Measurements from ENCODE around the gene KRT10. TPM values are rescaled to one million over a fixed set of nuclear protein-coding genes. Genes with fewer than 3 reads are reported as not detected.

Gene KRT10
- polyA plus RNA-seq, 1 of the 3 experiments (the other 2 are of a cell fraction), result 31.6 TPM

GRCh38 chr17:40782450-40782849, 40.0 kb downstream of the KRT10 start, which contains the start of gene KRT27:
Gene KRT27, minus strand, starts transcription at chr17:40782550. Its CDS starts 57 bp downstream, at chr17:40782493.
- H3K4me1 ChIP-seq (ENCODE audit: control insufficient read depth in 1 of 2, insufficient read depth in 2 of 2, low read depth in 1 of 2, low read length in 1 of 2), result no peaks in the 10 kb centered on the region
- no peak within 1 kb of the TSS for H3K4me2 ChIP-seq
- H3K27me3 ChIP-seq (ENCODE audit: insufficient read depth), result peaks cover 70% of the 10 kb centered on the region
- no peaks in the 10 kb centered on the region for H3K79me2 ChIP-seq (ENCODE audit: insufficient read depth)
- POLR2A ChIA-PET, result no interaction called here
- DNase-seq, result no peak
- CTCF ChIA-PET, result no interaction called here
- H3K9me3 ChIP-seq, result no peaks in the 10 kb centered on the region; the same call in 1 of the 2 replicates
- no peaks in the 10 kb centered on the region for H3F3A ChIP-seq (replicated peaks; ENCODE audit: insufficient read depth)
- 31% methylated on average over 4 of the region's 4 CpGs for WGBS (ENCODE audit: low lambda C conversion rate)
- no peak within 1 kb of the TSS for H2AFZ ChIP-seq (ENCODE audit: low read depth)
- H3K27ac ChIP-seq (ENCODE audit: low read depth in 2 of 2, low read length in 1 of 2), result no peak within 1 kb of the TSS
- no peak within 1 kb of the TSS for H3K4me3 ChIP-seq (ENCODE audit: low read depth in 2 of 2, low read length in 1 of 2)
- no peaks in the 10 kb centered on the region for H4K20me1 ChIP-seq (ENCODE audit: insufficient read depth)
- H3K36me3 ChIP-seq (replicated peaks in 1 of 2; ENCODE audit: control insufficient read depth in 1 of 2, insufficient read depth in 2 of 2, low read length in 1 of 2), result no peaks in the 10 kb centered on the region
- TF ChIP-seq CHD2 (IDR thresholded peaks at IDR 0.05; ENCODE audit: low read length, partially characterized antibody), result no peak
- TF ChIP-seq NRF1 (IDR thresholded peaks at IDR 0.05; ENCODE audit: low read depth, low read length), result no peak
- no peak for TF ChIP-seq NFIC (IDR thresholded peaks at IDR 0.05; ENCODE audit: borderline replicate concordance)
- no peak for TF ChIP-seq TCF12 (IDR thresholded peaks at IDR 0.05)
- no peak for TF ChIP-seq TEAD4 (IDR thresholded peaks at IDR 0.05; ENCODE audit: borderline replicate concordance, insufficient read depth)
- TF ChIP-seq RFX5 (IDR thresholded peaks at IDR 0.05; ENCODE audit: low read length), result no peak
- no peak for TF ChIP-seq FOXJ3 (CRISPR knock-in tag; IDR thresholded peaks at IDR 0.05)
- no peak for TF ChIP-seq USF1 (IDR thresholded peaks at IDR 0.05; ENCODE audit: borderline replicate concordance, low read depth)
- no peak for TF ChIP-seq ZBTB33 (IDR thresholded peaks at IDR 0.05; ENCODE audit: borderline replicate concordance, low read depth)
- H3K9me2 ChIP-seq, result no peaks in the 10 kb centered on the region
- no peak within 1 kb of the TSS for H3K9ac ChIP-seq

GRCh38 chr17:40779181-40779909, 43.1 kb downstream of the KRT10 start:
- no peaks in the 10 kb centered on the region for H4K20me1 ChIP-seq (ENCODE audit: insufficient read depth)
- DNase-seq, result no peak
- WGBS (ENCODE audit: low lambda C conversion rate), result 7% methylated on average over 32 of the region's 37 CpGs
- H3K4me2 ChIP-seq, result no peak overlapping the region
- no peaks in the 10 kb centered on the region for H3K36me3 ChIP-seq (replicated peaks in 1 of 2; ENCODE audit: control insufficient read depth in 1 of 2, insufficient read depth in 2 of 2, low read length in 1 of 2)
- H3K9me3 ChIP-seq, result no peaks in the 10 kb centered on the region
- no peaks in the 10 kb centered on the region for H3K79me2 ChIP-seq (ENCODE audit: insufficient read depth)
- H3K9ac ChIP-seq, result no peak overlapping the region
- H3K4me1 ChIP-seq (ENCODE audit: control insufficient read depth in 1 of 2, insufficient read depth in 2 of 2, low read depth in 1 of 2, low read length in 1 of 2), result no peaks in the 10 kb centered on the region
- 0 out of 2 replicates have a peak, but pooled peaks cover 1% of the 10 kb centered on the region for H3K9me2 ChIP-seq
- H3K27me3 ChIP-seq (ENCODE audit: insufficient read depth), result peaks cover 65% of the 10 kb centered on the region
- TF ChIP-seq USF2 (IDR thresholded peaks at IDR 0.05; ENCODE audit: borderline replicate concordance, low read depth, low read length), result no peak
- no peak for TF ChIP-seq RCOR1 (IDR thresholded peaks at IDR 0.05; ENCODE audit: low read length)
- no peak for TF ChIP-seq RFX5 (IDR thresholded peaks at IDR 0.05; ENCODE audit: low read length)
- TF ChIP-seq TEAD4 (IDR thresholded peaks at IDR 0.05; ENCODE audit: borderline replicate concordance, insufficient read depth), result no peak
- TF ChIP-seq TCF12 (IDR thresholded peaks at IDR 0.05), result no peak
- TF ChIP-seq REST (IDR thresholded peaks at IDR 0.05; ENCODE audit: low read depth, low read length), result no peak
- no peak for TF ChIP-seq EP300 (IDR thresholded peaks at IDR 0.05; ENCODE audit: borderline replicate concordance in 1 of 2, low read depth in 1 of 2, low read length in 1 of 2)
- no peak for TF ChIP-seq CHD2 (IDR thresholded peaks at IDR 0.05; ENCODE audit: low read length, partially characterized antibody)
- no peak for TF ChIP-seq RAD21 (IDR thresholded peaks at IDR 0.05; ENCODE audit: low read length)
- no peak for TF ChIP-seq SMC3 (IDR thresholded peaks at IDR 0.05; ENCODE audit: low read depth, low read length)
- no peak for TF ChIP-seq TAF1 (IDR thresholded peaks at IDR 0.05; ENCODE audit: borderline replicate concordance, low read depth, low read length)
- TF ChIP-seq MEF2A (IDR thresholded peaks at IDR 0.05; ENCODE audit: borderline replicate concordance, low read depth), result no peak
- TF ChIP-seq JUND (IDR thresholded peaks at IDR 0.05), result no peak
- TF ChIP-seq NRF1 (IDR thresholded peaks at IDR 0.05; ENCODE audit: low read depth, low read length), result no peak
- TF ChIP-seq RXRA (IDR thresholded peaks at IDR 0.05; ENCODE audit: borderline replicate concordance, low read depth), result no peak
- no peak for TF ChIP-seq GABPA (IDR thresholded peaks at IDR 0.05; ENCODE audit: low read depth)
- H2AFZ ChIP-seq (ENCODE audit: low read depth), result no peak overlapping the region
- ChIA-PET POLR2A (no interaction called here), CTCF (interaction anchor here (1.4 kb wide), 2 partner anchors 23 to 160 kb away, joined by 3 read pairs; no protein-coding TSS in a partner anchor)
- no peaks in the 10 kb centered on the region for H3F3A ChIP-seq (replicated peaks; ENCODE audit: insufficient read depth)
- 0 out of 4 replicates have a peak overlapping the region, but pooled peaks of 1 of the 2 experiments have one; percentile 13 for H3K4me3 ChIP-seq (ENCODE audit: low read depth in 2 of 2, low read length in 1 of 2)
- no peak overlapping the region for H3K27ac ChIP-seq (ENCODE audit: low read depth in 2 of 2, low read length in 1 of 2)

All from SK-N-SH (cell line).